Measurements from ENCODE around the gene NXPH3.

NXPH3 gene

DNA sequence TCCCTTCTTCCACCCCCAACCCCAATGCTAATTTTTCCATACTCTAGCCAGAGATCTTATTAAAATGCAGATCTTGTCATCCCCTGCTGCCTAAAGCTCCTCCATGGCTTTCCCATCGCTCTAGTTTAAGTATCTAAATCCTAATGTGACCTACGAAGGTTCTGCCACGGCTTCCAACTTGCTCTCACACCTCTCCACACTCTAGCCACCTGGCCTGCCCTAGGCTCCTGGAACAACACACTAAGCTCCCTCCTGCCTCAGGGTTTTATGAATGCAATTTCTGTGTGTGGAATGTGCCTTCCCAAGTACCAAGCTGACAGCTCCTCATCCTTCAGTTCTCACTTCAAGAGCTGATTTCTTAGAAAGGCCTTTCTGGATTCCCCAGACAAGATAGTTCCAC lies 16.6 kb downstream of the NXPH3 start:
- no peak for DNase-seq (ENCODE audit: low read depth in 2 of 2)

DNA sequence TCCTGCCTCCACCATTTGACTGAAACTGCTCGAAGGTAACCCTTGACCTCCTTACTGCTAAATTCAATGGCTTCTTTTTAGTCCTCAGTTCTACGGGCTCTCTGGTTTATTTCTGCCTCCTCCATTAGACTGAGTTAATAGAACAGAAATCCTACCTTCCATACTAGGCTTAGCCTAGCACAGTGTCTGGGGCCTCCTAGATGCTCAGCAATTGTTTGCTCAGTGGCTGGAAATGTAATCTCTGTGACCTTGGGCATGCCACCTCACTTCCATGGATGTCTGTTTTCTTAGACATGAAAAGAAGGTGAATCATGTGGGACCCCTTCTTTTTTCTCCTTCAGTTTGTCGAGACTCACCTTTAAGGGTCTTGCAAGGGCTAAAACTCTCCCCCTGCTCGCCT lies 19.7 kb downstream of the NXPH3 start:
- DNase-seq (ENCODE audit: low read depth in 2 of 2): no peak

DNA sequence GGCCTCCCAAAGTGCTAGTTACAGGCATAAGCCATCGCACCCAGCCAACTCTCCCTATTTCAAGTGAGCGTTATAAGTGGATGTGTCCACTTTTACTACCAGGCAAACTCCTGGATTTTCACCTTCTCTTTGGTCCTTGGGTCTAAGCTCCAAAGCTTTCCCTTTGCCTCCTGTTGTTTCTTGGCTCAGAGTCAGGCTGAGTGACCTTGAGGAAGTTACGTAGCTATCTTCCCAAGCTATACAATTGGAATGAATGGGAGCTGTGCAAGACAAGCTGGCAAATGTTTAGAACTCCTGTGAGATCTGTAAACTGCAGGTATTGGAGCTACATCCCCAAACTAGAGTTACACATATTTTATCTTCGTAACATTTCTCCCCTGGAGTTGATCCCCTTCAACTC lies 20.3 kb downstream of the NXPH3 start:
- no peak for DNase-seq (ENCODE audit: low read depth in 2 of 2)

DNA sequence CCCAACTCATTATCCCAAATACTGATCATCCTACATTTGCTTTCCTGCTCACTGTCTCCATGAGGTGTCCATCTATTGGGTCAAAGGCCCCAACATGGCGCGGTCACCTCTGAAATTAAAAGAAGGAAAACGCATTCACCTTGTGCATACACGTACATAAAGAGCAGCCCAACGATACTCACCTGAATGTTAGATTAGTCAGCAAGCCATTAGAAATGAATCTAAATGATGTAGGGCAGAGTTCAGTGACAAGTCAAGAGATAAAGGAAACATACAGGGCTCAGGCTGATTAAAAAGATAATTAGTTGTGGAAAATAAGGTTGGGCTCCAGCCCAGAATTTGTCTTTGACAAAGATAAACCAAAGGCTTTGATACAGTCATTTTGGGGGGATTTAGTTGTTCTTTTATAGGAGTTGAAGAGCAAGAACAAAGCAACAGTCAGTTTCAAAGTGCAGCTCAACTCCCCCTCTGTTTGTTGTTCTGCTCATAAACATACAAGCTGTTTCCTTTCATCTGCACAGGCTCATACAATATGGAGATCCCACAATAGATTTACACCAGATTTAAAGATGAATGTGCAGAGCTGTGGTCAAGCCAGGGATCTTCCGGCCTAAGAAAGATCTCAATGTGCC lies 21.1 kb downstream of the NXPH3 start:
- no peak for DNase-seq (ENCODE audit: low read depth in 2 of 2)

- DNase-seq (ENCODE audit: low read depth in 2 of 2): no peak
These were observed 21.8 kb downstream of the NXPH3 start for GRCh38 chr17:49597436-49597835.

GRCh38 chr17:49597928-49598655 lies 22.4 kb downstream of the NXPH3 start:
- no peak for DNase-seq (ENCODE audit: low read depth in 2 of 2)

DNA sequence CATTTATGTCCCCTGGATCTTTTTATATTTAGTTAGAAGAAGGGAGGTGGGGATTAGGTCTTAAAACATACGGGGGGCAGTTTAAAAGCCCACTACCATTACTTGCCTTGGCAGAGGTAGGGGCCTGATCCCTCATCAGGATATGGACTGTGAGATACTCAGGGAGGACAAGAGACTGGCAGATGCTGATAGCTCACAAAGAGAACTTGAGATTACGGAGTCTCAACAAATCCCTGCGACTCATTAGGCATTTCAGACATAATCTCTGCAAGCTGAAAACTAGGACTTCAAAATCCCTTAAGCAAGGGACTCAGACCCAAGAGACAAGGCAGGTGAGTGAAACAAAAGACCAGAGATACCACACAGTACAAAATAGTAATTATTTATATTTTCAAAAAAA lies 23.2 kb downstream of the NXPH3 start:
- no peak for DNase-seq (ENCODE audit: low read depth in 2 of 2)

DNA sequence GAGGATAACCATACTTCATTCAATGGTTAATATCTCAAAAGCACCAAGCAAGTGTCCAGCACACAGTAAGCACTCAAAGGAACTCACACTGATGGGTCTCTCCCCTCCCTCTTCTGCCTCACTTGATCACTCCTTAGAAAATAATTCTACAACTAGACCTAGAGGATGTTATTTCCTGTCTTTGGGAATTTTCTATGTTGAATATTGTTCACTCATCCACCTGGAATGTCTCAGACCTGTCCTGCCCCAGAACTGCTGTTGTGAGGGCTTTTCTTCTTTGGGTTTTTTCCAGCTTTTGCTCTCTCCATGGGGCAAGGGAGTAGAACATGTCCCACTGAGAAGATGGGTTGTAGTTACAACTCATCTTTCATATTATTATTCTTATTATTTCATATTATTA lies 25.3 kb downstream of the NXPH3 start:
- DNase-seq (ENCODE audit: low read depth in 2 of 2): no peak

GRCh38 chr17:49602783-49603182 lies 27.1 kb downstream of the NXPH3 start:
- DNase-seq (ENCODE audit: low read depth in 2 of 2): no peak

GRCh38 chr17:49603238-49603637 lies 27.6 kb downstream of the NXPH3 start:
- DNase-seq (ENCODE audit: low read depth in 2 of 2): no peak

- no peak for DNase-seq (ENCODE audit: low read depth in 2 of 2)
These were observed 28.0 kb downstream of the NXPH3 start for GRCh38 chr17:49603720-49604119.

- DNase-seq (ENCODE audit: low read depth in 2 of 2): no peak
These were observed 28.7 kb downstream of the NXPH3 start for GRCh38 chr17:49604314-49604869.

DNA sequence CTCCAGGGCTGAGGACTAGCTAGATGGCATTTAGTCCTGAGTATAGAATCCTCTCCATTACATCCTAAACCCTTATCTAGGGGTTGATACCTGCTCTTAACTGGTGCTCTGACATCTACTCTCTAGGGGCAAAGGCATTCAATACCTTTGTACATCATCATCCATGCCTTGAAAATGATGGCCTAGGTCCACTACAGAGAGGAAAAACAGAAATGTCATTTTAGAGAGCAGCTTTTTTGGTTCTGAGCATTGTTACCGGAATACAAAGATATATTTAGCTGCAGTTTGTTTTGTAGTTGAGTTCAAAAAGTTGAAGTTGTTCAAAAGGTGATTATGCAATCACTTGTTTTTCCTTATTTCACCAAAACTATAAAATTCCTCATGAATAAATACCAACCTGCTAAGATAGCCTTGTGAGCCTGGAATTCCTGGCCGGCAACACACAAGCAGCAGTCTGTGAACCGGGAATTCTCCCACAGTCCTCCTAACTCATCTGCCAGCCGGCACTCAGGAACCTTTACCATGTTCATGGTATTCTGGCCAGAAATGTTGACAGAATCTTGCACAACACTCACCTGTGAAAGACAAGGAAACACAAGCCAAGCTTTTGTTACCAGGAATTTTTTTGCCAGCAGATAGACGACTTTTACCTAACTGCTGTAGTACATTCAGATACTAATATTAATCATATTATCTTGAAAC lies 35.4 kb downstream of the NXPH3 start:
- DNase-seq (ENCODE audit: low read depth in 2 of 2): no peak

GRCh38 chr17:49612726-49613125 lies 37.1 kb downstream of the NXPH3 start:
- DNase-seq (ENCODE audit: low read depth in 2 of 2): no peak

DNA sequence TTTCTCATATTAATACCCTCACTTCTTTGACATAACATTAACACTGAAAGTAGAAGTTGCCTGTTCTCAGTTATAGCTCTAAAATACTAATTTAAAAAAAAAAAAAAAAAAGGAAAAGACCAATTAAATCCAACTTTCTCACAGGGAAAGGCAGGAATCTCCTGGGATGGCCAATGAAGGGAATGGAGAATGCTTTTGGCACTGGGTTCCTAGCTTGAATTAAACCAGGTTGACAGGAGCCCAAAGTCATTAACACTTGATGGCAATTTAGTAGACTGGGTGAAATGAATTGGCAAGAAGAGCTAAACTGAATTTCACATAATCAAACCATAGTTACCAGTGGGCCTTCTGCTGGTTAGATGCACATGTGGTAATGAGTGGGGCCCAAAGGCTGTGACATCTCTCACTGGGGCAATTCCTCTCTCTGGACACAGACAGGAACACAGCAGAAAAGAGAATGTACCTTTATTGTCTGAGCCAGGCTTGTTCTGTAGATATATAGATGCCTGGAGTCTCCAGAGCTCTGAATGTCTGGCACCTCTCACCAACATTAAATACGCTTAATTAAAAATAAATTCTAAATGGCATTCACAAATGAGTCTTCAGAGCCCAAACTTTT lies 37.6 kb downstream of the NXPH3 start:
- DNase-seq (ENCODE audit: low read depth in 2 of 2): no peak

GRCh38 chr17:49616086-49616485 lies 40.4 kb downstream of the NXPH3 start:
- no peak for DNase-seq (ENCODE audit: low read depth in 2 of 2)

DNA sequence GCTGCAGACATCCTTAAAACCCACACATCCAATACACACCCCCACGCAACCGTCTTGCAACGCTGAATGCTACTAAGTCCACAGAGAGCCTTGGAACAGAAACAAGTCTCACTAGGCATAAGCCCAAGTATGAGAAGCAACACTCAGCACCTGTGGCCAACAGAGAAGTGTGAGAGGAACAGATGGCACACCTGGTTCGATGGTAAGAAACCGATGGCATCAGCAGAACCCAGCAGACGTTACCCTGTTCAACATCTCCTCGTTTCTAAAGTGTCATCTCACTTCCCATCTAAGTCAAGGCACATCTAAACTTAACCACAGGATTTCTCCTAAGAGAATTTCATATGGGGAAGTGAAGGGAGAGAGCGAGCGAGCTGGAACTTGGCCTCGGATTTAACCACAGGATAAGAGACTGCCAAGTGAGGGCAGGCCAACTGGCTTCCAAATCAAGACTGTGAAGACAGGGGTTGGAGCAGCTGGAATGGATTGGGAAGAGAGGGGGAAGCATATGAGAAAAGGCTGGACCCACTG lies 41.0 kb downstream of the NXPH3 start:
- no peak for DNase-seq (ENCODE audit: low read depth in 2 of 2)

- no peak for DNase-seq (ENCODE audit: low read depth in 2 of 2)
These were observed 42.4 kb downstream of the NXPH3 start for GRCh38 chr17:49618028-49618611.

DNA sequence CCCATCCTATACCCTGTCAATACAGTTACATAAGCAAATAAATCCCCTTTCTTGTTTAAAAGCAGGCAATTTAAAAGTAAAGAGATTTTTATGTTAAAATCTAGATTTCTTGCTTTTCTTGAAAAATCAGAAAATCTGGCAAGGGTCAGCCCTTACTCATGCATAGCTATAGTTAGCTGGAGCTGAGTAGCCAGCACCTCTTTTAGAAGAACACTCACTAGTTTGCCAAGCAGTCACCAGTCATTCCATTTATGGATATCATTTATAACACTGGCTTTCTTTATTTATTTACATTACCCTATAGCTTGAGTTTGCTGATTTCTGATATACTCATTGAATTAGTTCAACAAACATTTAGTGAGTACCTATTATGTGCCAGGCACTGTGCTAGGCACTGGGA lies 45.7 kb downstream of the NXPH3 start:
- no peak for DNase-seq (ENCODE audit: low read depth in 2 of 2)

GRCh38 chr17:49621946-49622529 lies 46.4 kb downstream of the NXPH3 start:
- no peak for DNase-seq (ENCODE audit: low read depth in 2 of 2)

DNA sequence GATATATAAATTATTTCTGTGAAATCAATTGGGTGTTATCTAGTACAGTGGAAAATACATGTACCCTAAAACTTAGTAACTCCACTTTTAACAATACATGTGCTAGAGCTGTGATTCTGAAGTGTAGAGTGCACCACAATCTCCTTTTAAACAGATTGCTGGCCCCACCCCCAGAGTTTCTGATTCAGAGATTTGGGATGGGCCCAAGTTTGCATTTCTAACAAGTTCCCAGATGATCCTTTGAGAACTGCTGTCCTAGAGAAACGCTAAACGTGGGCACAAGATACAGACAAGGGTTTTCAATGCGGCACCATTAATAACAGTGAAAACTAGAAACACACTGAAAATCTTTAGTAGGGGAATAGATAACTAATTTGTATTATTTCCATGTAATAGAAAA lies 49.2 kb downstream of the NXPH3 start:
- DNase-seq (ENCODE audit: low read depth in 2 of 2): no peak
